DMS79 (cell line): ENCODE results near the gene NHLH2.

Experiments
- DNase-seq: peaks from one replicate; lab custom pipeline; 2025; lab: John Stamatoyannopoulos, UW

Gene NHLH2

GRCh38 chr1:115802416-115802815 lies 38.5 kb downstream of the NHLH2 start:
- DNase-seq = no peak

GRCh38 chr1:115797486-115797885 lies 43.4 kb downstream of the NHLH2 start:
- no peak for DNase-seq

GRCh38 chr1:115796897-115797296 lies 44.0 kb downstream of the NHLH2 start:
- DNase-seq = no peak

GRCh38 chr1:115796036-115796435 lies 44.9 kb downstream of the NHLH2 start:
- no peak for DNase-seq

- DNase-seq = no peak
These were observed 45.8 kb downstream of the NHLH2 start for GRCh38 chr1:115794976-115795639.

GRCh38 chr1:115793162-115793561 lies 47.8 kb downstream of the NHLH2 start:
- DNase-seq = no peak

GRCh38 chr1:115791816-115792215 lies 49.1 kb downstream of the NHLH2 start:
- DNase-seq = no peak

- DNase-seq = no peak
These were observed 50.1 kb downstream of the NHLH2 start for GRCh38 chr1:115790846-115791245.

- DNase-seq = no peak
These were observed 50.6 kb downstream of the NHLH2 start for GRCh38 chr1:115790356-115790755.
